ENCODE measurements around the gene IL18. TPM values are rescaled to one million over a fixed set of nuclear protein-coding genes. Genes with fewer than 3 reads are reported as not detected.

The IL18 gene
- total RNA-seq, 2 donors from 2014 or later, result 12.3 to 12.7 TPM

DNA sequence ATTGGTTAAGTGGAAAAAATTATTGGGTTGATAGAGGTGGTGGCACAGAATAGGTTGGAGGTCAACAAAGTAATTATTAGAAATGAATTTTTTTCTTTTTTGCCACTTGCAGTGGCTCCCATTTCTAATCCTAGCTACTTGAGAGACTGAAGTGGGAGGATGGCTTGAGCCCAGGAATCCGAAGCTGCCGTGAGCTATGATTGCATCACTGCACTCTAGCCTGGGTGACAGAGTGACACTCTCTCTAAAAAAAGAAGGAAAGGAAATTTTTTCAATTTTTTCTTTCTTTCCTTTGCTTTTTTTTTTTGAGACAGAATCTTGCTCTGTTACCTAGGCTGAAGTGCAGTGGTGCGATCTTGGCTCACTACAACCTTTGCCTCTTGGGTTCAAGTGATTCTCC lies 9.3 kb upstream of the IL18 start:
- Histone ChIP-seq H3K36me3 (no peaks in the 10 kb centered on the region), H3K27ac (no peak overlapping the region), H3K27me3 (replicated peaks; ENCODE audit: insufficient read depth) (no peaks in the 10 kb centered on the region), H3K4me1 (ENCODE audit: control insufficient read depth in 1 of 2, low read depth in 2 of 2) (peaks cover 10 to 12% of the 10 kb centered on the region in 2 donors), H3K4me3 (no peak overlapping the region), H3K9me3 (no peaks in the 10 kb centered on the region)
- no peak for ATAC-seq (ENCODE audit: insufficient number of reproducible peaks, low FRiP score, low read depth)
- no peak for TF ChIP-seq CTCF (IDR thresholded peaks at IDR 0.05)
- DNase-seq (ENCODE audit: low spot score), result no peak

DNA sequence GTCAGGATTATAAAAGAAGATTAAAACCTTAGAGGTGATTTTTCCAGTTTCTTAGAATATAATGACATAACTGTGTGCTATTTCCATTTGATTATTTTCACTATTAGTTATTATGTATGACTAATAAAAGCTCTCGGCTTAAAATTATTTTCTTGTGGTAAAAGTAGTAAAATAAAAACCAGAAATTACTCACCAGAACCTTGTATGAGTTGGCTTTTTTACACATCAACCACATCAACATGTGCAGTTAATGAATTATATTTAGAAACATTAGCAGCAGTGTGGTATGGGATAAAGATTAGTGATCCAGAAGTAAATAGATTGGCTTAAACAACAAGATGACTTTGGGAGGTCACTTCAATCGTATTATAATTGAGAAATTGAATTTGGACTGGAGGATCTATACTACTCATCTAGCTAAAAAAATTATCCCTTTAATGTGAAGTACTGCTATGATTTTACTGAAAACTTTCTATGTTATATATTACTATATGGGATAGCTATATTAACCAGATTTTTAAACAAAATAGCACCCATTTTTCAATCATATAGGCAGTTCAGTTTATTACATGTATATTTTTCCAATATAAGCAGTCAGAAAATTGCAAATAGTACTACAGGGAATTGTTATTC lies 8.6 kb upstream of the IL18 start:
- Histone ChIP-seq H3K4me3 (no peak overlapping the region), H3K4me1 (ENCODE audit: control insufficient read depth in 1 of 2, low read depth in 2 of 2) (peaks cover 10 to 12% of the 10 kb centered on the region in 2 donors), H3K27me3 (replicated peaks; ENCODE audit: insufficient read depth) (no peaks in the 10 kb centered on the region), H3K27ac (no peak overlapping the region), H3K36me3 (no peaks in the 10 kb centered on the region), H3K9me3 (no peaks in the 10 kb centered on the region)
- TF ChIP-seq CTCF (IDR thresholded peaks at IDR 0.05), result no peak
- DNase-seq (ENCODE audit: low spot score), result no peak
- ATAC-seq (ENCODE audit: insufficient number of reproducible peaks, low FRiP score, low read depth), result no peak

DNA sequence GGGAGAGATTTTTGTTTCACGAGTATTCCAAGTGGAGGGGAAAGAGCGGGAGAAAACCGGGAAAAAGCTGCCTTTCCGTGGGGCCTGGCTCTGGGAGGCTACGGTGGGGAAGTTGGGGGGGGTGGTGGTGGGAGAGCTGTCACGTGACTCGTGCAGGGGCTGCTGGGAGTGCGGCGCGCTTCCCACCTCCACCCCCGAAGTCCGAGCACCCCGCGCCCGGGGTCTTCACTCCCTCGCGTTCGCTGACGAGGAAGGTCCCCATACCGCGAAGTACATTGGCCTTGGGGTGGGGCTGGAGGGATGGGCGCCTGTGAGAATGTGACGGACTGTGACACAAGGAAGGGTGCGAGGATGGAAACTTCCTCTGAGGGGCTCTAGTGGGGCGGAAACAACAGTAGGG lies 3.3 kb upstream of the IL18 start, which contains the start of gene TEX12:
Gene TEX12, plus strand, starts transcription at position 228 of the 400 bp plus-strand sequence. CDS start 1,897 bp downstream, outside the sequence.
- no peak for TF ChIP-seq CTCF (IDR thresholded peaks at IDR 0.05)
- Histone ChIP-seq H3K36me3 (no peaks in the 10 kb centered on the region), H3K9me3 (no peaks in the 10 kb centered on the region), H3K4me3 (no peak within 1 kb of the TSS), H3K27me3 (replicated peaks; ENCODE audit: insufficient read depth) (no peaks in the 10 kb centered on the region), H3K27ac (no peak within 1 kb of the TSS), H3K4me1 (ENCODE audit: control insufficient read depth in 1 of 2, low read depth in 2 of 2) (no peaks in the 10 kb centered on the region)
- ATAC-seq (ENCODE audit: insufficient number of reproducible peaks, low FRiP score, low read depth) (no peak), DNase-seq (ENCODE audit: low spot score) (no peak)

DNA sequence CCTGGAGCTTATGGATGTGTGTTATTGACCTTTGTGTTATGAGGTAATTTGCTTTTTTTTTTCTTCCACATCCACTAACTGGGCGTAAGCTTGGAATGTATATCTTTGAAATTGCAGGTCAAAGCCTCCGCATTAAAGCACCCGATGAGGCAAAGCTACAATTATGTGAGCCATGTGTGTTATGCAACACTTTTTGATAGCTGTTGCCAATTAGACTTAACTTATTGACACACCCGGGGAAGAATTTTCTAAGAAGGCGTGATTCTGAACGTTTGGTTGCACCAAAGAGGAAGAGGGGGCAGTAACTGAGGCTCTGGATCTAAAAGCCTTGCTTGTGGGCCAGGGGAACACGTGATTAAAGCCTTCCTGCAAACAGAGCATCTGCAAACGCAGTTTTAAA lies 2.7 kb upstream of the IL18 start:
- H3K36me3 ChIP-seq, result no peaks in the 10 kb centered on the region
- ATAC-seq (ENCODE audit: insufficient number of reproducible peaks, low FRiP score, low read depth), result no peak
- H3K27me3 ChIP-seq (replicated peaks; ENCODE audit: insufficient read depth), result no peaks in the 10 kb centered on the region
- no peak for DNase-seq (ENCODE audit: low spot score)
- no peaks in the 10 kb centered on the region for H3K9me3 ChIP-seq
- H3K4me3 ChIP-seq, result no peak overlapping the region
- H3K27ac ChIP-seq, result no peak overlapping the region
- no peak for TF ChIP-seq CTCF (IDR thresholded peaks at IDR 0.05)
- no peaks in the 10 kb centered on the region for H3K4me1 ChIP-seq (ENCODE audit: control insufficient read depth in 1 of 2, low read depth in 2 of 2)

DNA sequence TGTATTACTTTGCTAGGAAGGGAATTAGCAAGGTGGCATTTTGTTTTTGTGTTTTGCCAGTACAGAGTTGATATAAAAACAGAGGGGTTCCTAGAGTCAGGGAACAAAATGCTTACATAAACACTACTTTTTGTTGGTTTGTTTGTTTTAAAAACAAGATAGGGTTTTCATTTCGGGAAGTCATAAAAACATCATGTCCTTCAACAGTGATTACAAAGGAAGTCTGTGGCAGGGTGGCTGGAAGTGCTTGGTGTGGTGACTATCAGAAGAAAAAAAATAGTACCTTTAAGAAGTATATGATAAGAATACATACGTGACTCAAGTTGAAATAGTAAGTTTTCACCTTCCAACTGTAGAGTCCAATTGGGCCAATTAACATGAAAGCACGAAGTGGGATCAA lies 1.2 kb upstream of the IL18 start:
- Histone ChIP-seq H3K9me3 (no peaks in the 10 kb centered on the region), H3K4me1 (ENCODE audit: control insufficient read depth in 1 of 2, low read depth in 2 of 2) (no peaks in the 10 kb centered on the region), H3K27me3 (replicated peaks; ENCODE audit: insufficient read depth) (no peaks in the 10 kb centered on the region), H3K36me3 (no peaks in the 10 kb centered on the region), H3K27ac (no peak overlapping the region), H3K4me3 (no peak overlapping the region)
- DNase-seq (ENCODE audit: low spot score), result no peak
- TF ChIP-seq CTCF (IDR thresholded peaks at IDR 0.05), result no peak
- no peak for ATAC-seq (ENCODE audit: insufficient number of reproducible peaks, low FRiP score, low read depth)

Measured in thoracic aorta (tissue), 2 donors.